ENCODE measurements around the gene LEF1.

LEF1 gene

GRCh38 chr4:108094131-108094530, 74.6 kb downstream of the LEF1 start:
- no peak overlapping the region for H3K4me3 ChIP-seq (ENCODE audit: control insufficient read depth, low read depth, low read length)
- no peak for DNase-seq (ENCODE audit: low read depth)
- no peak for TF ChIP-seq CTCF (conservative IDR thresholded peaks at IDR 0.05; ENCODE audit: control insufficient read depth, insufficient read depth, low read depth, low read length)

- TF ChIP-seq CTCF (conservative IDR thresholded peaks at IDR 0.05; ENCODE audit: control insufficient read depth, insufficient read depth, low read depth, low read length), result no peak
- no peak overlapping the region for H3K4me3 ChIP-seq (ENCODE audit: control insufficient read depth, low read depth, low read length)
- no peak for DNase-seq (ENCODE audit: low read depth)
Measured at GRCh38 chr4:108092288-108092687, 76.4 kb downstream of the LEF1 start.

GRCh38 chr4:108087293-108087967, 81.3 kb downstream of the LEF1 start:
- no peak for DNase-seq (ENCODE audit: low read depth)
- TF ChIP-seq CTCF (conservative IDR thresholded peaks at IDR 0.05; ENCODE audit: control insufficient read depth, insufficient read depth, low read depth, low read length), result no peak
- no peak overlapping the region for H3K4me3 ChIP-seq (ENCODE audit: control insufficient read depth, low read depth, low read length)

- TF ChIP-seq CTCF (conservative IDR thresholded peaks at IDR 0.05; ENCODE audit: control insufficient read depth, insufficient read depth, low read depth, low read length), result no peak
- DNase-seq (ENCODE audit: low read depth), result no peak
- no peak overlapping the region for H3K4me3 ChIP-seq (ENCODE audit: control insufficient read depth, low read depth, low read length)
Measured at GRCh38 chr4:108081256-108081655, 87.5 kb downstream of the LEF1 start.

GRCh38 chr4:108080747-108081146, 88.0 kb downstream of the LEF1 start:
- no peak for DNase-seq (ENCODE audit: low read depth)
- TF ChIP-seq CTCF (conservative IDR thresholded peaks at IDR 0.05; ENCODE audit: control insufficient read depth, insufficient read depth, low read depth, low read length), result no peak
- no peak overlapping the region for H3K4me3 ChIP-seq (ENCODE audit: control insufficient read depth, low read depth, low read length)

- DNase-seq (ENCODE audit: low read depth), result peak; percentile 17
- H3K4me3 ChIP-seq (ENCODE audit: control insufficient read depth, low read depth, low read length), result no peak overlapping the region
- TF ChIP-seq CTCF (conservative IDR thresholded peaks at IDR 0.05; ENCODE audit: control insufficient read depth, insufficient read depth, low read depth, low read length), result no peak
Measured at GRCh38 chr4:108078024-108078733, 90.6 kb downstream of the LEF1 start.
